IMR-90 (cell line): ENCODE measurements around the gene DNM3. TPM values are rescaled to one million over a fixed set of nuclear protein-coding genes. Genes with fewer than 3 reads are reported as not detected.

ENCODE experiments used
- ATAC-seq: fragments of 200-7000 bp; cut with Tn5 transposase; 2 replicates; pipeline ENCODE4 v1.9.1; 2020; ENCODE audit warnings: low read depth, mild to moderate bottlenecking, moderate library complexity
- BruUV-seq: library from RNA; stranded (reverse); fragments of 400-500 nt; replicated peaks from 2 replicates; lab custom pipeline; 2021; lab: Mats Ljungman, UMichigan
- CTCF ChIA-PET: fragments of 300-600 bp; formaldehyde crosslinking; extraction: SDS; loops from one replicate; lab custom pipeline; 2021; ENCODE audit warnings: antibody characterized with exemption; lab: Yijun Ruan, JAX
- POLR2A ChIA-PET: fragments of 300-600 bp; sonication (Branson Sonifier 250); formaldehyde crosslinking; loops from one replicate; lab custom pipeline; 2022; ENCODE audit warnings: antibody characterized with exemption; ENCODE audit not compliant: unreplicated experiment; lab: Charles Lee
- DNase-seq: peaks from one replicate; pipeline ENCODE4 v3.0.0; 2013
- H2AFZ ChIP-seq: replicated peaks from 2 replicates; pipeline ENCODE3; 2013; ENCODE audit warnings: low read length, mild to moderate bottlenecking; ENCODE audit not compliant: poor library complexity
- H2AK5ac ChIP-seq: 2 replicates; pipeline ENCODE4 v1.6.1; 2013; ENCODE audit warnings: low read depth, low read length, inconsistent platforms
- H2AK9ac ChIP-seq: replicated peaks from 2 replicates; pipeline ENCODE3; 2013; ENCODE audit warnings: mild to moderate bottlenecking, low read depth, low read length, moderate library complexity; ENCODE audit not compliant: poor library complexity
- H2BK120ac ChIP-seq: 2 replicates; pipeline ENCODE4 v1.6.1; 2013; ENCODE audit warnings: low read depth, low read length, inconsistent platforms
- H2BK15ac ChIP-seq: 3 replicates; pipeline ENCODE4 v1.6.1; 2013; ENCODE audit warnings: low read depth, low read length, inconsistent platforms
- H2BK20ac ChIP-seq: 2 replicates; pipeline ENCODE4 v1.6.1; 2013; ENCODE audit warnings: low read depth, mild to moderate bottlenecking, inconsistent platforms, low read length, moderate library complexity
- H2BK5ac ChIP-seq: 2 replicates; pipeline ENCODE4 v1.6.1; 2013; ENCODE audit warnings: mild to moderate bottlenecking, low read depth, low read length, inconsistent platforms; ENCODE audit not compliant: poor library complexity, severe bottlenecking
- H3K14ac ChIP-seq: replicated peaks from 2 replicates; pipeline ENCODE4 v1.6.1; 2013; ENCODE audit warnings: low read depth, low read length, inconsistent platforms
- H3K18ac ChIP-seq: 2 replicates; pipeline ENCODE4 v1.6.1; 2013; ENCODE audit warnings: low read depth, low read length, control low read depth
- H3K23ac ChIP-seq: 2 replicates; pipeline ENCODE4 v1.6.1; 2013; ENCODE audit warnings: low read depth, low read length, inconsistent platforms
- H3K27ac ChIP-seq: 2 replicates; pipeline ENCODE4 v1.5.1; 2013; ENCODE audit warnings: mild to moderate bottlenecking, control low read depth, low read length; ENCODE audit not compliant: insufficient read depth
- H3K27me3 ChIP-seq: 2 replicates; pipeline ENCODE4 v1.6.1; 2013; ENCODE audit warnings: low read length; ENCODE audit not compliant: control insufficient read depth, insufficient read depth
- H3K36me3 ChIP-seq: 2 replicates; pipeline ENCODE4 v1.6.1; 2013; ENCODE audit warnings: low read length, mixed read lengths; ENCODE audit not compliant: control insufficient read depth, insufficient read depth
- H3K4ac ChIP-seq: 2 replicates; pipeline ENCODE4 v1.6.1; 2013; ENCODE audit warnings: low read depth, low read length, inconsistent platforms
- H3K4me1 ChIP-seq: 2 replicates; pipeline ENCODE4 v1.6.1; 2013; ENCODE audit warnings: low read length, mixed read lengths; ENCODE audit not compliant: control insufficient read depth, insufficient read depth
- H3K4me2 ChIP-seq: 2 replicates; pipeline ENCODE4 v1.6.1; 2013; ENCODE audit warnings: low read depth, mild to moderate bottlenecking, control low read depth, low read length, moderate library complexity
- H3K4me3 ChIP-seq: 2 replicates; pipeline ENCODE4 v1.5.1; 2013; ENCODE audit warnings: low read depth, mild to moderate bottlenecking, control low read depth, low read length, moderate library complexity; ENCODE audit not compliant: insufficient read depth
- H3K56ac ChIP-seq: 2 replicates; pipeline ENCODE4 v1.6.1; 2013; ENCODE audit warnings: low read length, inconsistent platforms; ENCODE audit not compliant: insufficient read depth; ENCODE audit errors: extremely low read depth
- H3K79me1 ChIP-seq, 2 experiments: 2 replicates each; pipeline ENCODE4 v1.6.1; 2013; ENCODE audit warnings: low read length in 2 of 2, inconsistent platforms in 1 of 2, low read depth in 1 of 2
- H3K9ac ChIP-seq: 2 replicates; pipeline ENCODE4 v1.6.1; 2013; ENCODE audit warnings: low read depth, low read length, control low read depth
- H3K9me1 ChIP-seq: 2 replicates; pipeline ENCODE4 v1.6.1; 2013; ENCODE audit warnings: low read length, inconsistent platforms; ENCODE audit not compliant: insufficient read depth
- H3K9me3 ChIP-seq: 2 replicates; pipeline ENCODE4 v1.6.1; 2013; ENCODE audit warnings: low read length; ENCODE audit not compliant: control insufficient read depth, insufficient read depth
- H4K20me1 ChIP-seq: 2 replicates; pipeline ENCODE4 v1.6.1; 2013; ENCODE audit warnings: low read length, inconsistent platforms; ENCODE audit not compliant: insufficient read depth
- H4K5ac ChIP-seq: 2 replicates; pipeline ENCODE4 v1.6.1; 2013; ENCODE audit warnings: mild to moderate bottlenecking, low read depth, low read length, control low read depth
- H4K8ac ChIP-seq, 2 experiments: 2 replicates each; pipeline ENCODE4 v1.6.1; 2013; ENCODE audit warnings: low read depth in 2 of 2, low read length in 2 of 2, control low read depth in 1 of 2, inconsistent platforms in 1 of 2
- H4K91ac ChIP-seq: 2 replicates; pipeline ENCODE4 v1.6.1; 2013; ENCODE audit warnings: low read depth, low read length, inconsistent platforms; ENCODE audit not compliant: insufficient read depth
- BHLHE40 ChIP-seq: fragments of 150-350 bp; IDR thresholded peaks from 2 replicates; pipeline ENCODE4 v1.6.1; 2016; ENCODE audit warnings: mild to moderate bottlenecking, low read depth, low read length
- CEBPB ChIP-seq: IDR thresholded peaks from 2 replicates; pipeline ENCODE4 v1.6.1; 2012; ENCODE audit warnings: low read depth, low read length, improper control_type of control experiment
- CHD1 ChIP-seq: IDR thresholded peaks from 2 replicates; pipeline ENCODE4 v1.6.1; 2012; ENCODE audit warnings: low read depth, low read length, improper control_type of control experiment
- FOS ChIP-seq: fragments of 150-350 bp; IDR thresholded peaks from 2 replicates; pipeline ENCODE4 v1.6.1; 2016; ENCODE audit warnings: low read depth, low read length
- MAFK ChIP-seq: IDR thresholded peaks from 2 replicates; pipeline ENCODE4 v1.6.1; 2012; ENCODE audit warnings: low read depth, low read length, improper control_type of control experiment
- MAZ ChIP-seq: IDR thresholded peaks from 2 replicates; pipeline ENCODE4 v1.6.1; 2012; ENCODE audit warnings: low read depth, mild to moderate bottlenecking, low read length, improper control_type of control experiment, moderate library complexity, borderline replicate concordance
- MXI1 ChIP-seq: IDR thresholded peaks from 2 replicates; pipeline ENCODE4 v1.6.1; 2012; ENCODE audit warnings: low read depth, mild to moderate bottlenecking, low read length, moderate library complexity, borderline replicate concordance
- NFE2L2 ChIP-seq: fragments of 150-350 bp; IDR thresholded peaks from 2 replicates; pipeline ENCODE4 v1.6.1; 2016; ENCODE audit warnings: low read depth, mild to moderate bottlenecking, low read length
- POLR2A ChIP-seq: IDR thresholded peaks from 2 replicates; pipeline ENCODE4 v1.6.1; 2012; ENCODE audit warnings: mild to moderate bottlenecking, low read depth, low read length
- RAD21 ChIP-seq: IDR thresholded peaks from 2 replicates; pipeline ENCODE4 v1.6.1; 2012; ENCODE audit warnings: low read length, improper control_type of control experiment
- RCOR1 ChIP-seq: IDR thresholded peaks from 2 replicates; pipeline ENCODE4 v1.6.1; 2012; ENCODE audit warnings: mild to moderate bottlenecking, low read length, improper control_type of control experiment; ENCODE audit not compliant: insufficient replicate concordance
- RFX5 ChIP-seq: IDR thresholded peaks from 2 replicates; pipeline ENCODE4 v1.8.0; 2012; ENCODE audit warnings: low read depth, mild to moderate bottlenecking, low read length, moderate library complexity
- SMC3 ChIP-seq: fragments of 150-350 bp; IDR thresholded peaks from 2 replicates; pipeline ENCODE4 v1.6.1; 2016; ENCODE audit warnings: low read depth, mild to moderate bottlenecking, antibody characterized with exemption, low read length, moderate library complexity
- USF2 ChIP-seq: fragments of 150-350 bp; IDR thresholded peaks from 2 replicates; pipeline ENCODE4 v1.6.1; 2017; ENCODE audit warnings: mild to moderate bottlenecking, antibody characterized with exemption, low read length, low read depth
- WGBS, 2 experiments: methylation state at CpG; one replicate each; pipeline versions ENCODE4 v1.1.5 to v1.1.7; 2013; ENCODE audit warnings: missing lambda C conversion rate in 2 of 2; ENCODE audit not compliant: insufficient read length in 1 of 2; ENCODE audit errors: extremely low coverage in 2 of 2; 5-methylcytosine and 5-hydroxymethylcytosine counted together
- dilution Hi-C: fragments of 300-500 bp; cut with HindIII; formaldehyde crosslinking; loops from one replicate; pipeline ENCODE4 v1.14.3; 2018; ENCODE audit warnings: low sequenced_read_pairs; ENCODE audit not compliant: unreplicated experiment
- in situ Hi-C: fragments of 300-500 bp; cut with MboI; formaldehyde crosslinking; loops from 3 replicates; pipeline ENCODE4 v1.14.3; 2019; ENCODE audit warnings: low sequenced_read_pairs, inconsistent platforms, mixed read lengths
- intact Hi-C: fragments of 100-400 bp; cut with micrococcal nuclease; formaldehyde crosslinking; loops from 2 replicates; pipeline ENCODE4 v1.10.0; 2022
- polyA plus RNA-seq, 3 experiments: library from polyadenylated mRNA; depleted of rRNA; stranded (reverse); fragments of >200 nt; gene quantifications; 2 replicates each; pipeline ENCODE4 v1.2.3, GENCODE V29; 2012; ENCODE audit warnings: low replicate concordance in 1 of 3
- total RNA-seq: library from RNA; depleted of rRNA; stranded (reverse); fragments of >200 nt; gene quantifications from 2 replicates; pipeline ENCODE4 v1.2.3, GENCODE V29; 2012
- TF ChIP-seq, protein P1 (sequence below): conservative IDR thresholded peaks from 2 replicates; pipeline ENCODE4 v1.5.1; 2012; ENCODE audit warnings: mild to moderate bottlenecking, low read depth, low read length, improper control_type of control experiment
- TF ChIP-seq, protein P2 (sequence below): fragments of 150-350 bp; IDR thresholded peaks from 2 replicates; pipeline ENCODE4 v1.6.1; 2016; ENCODE audit warnings: low read depth, mild to moderate bottlenecking, low read length, moderate library complexity, borderline replicate concordance

The DNM3 gene
- total and polyA plus RNA-seq, 2 of the 4 experiments (the other 2 are of a cell fraction): 0.36 TPM

GRCh38 chr1:171994293-171994692, 153.0 kb downstream of the DNM3 start:
- no peaks in the 10 kb centered on the region for H3K36me3 ChIP-seq
- ATAC-seq (no peak), DNase-seq (no peak)
- no peak overlapping the region for H4K5ac ChIP-seq
- intact Hi-C loops (no loop called here), in situ Hi-C loops (no loop called here), dilution Hi-C loops (no loop called here)
- H3K4me2 ChIP-seq: no peak overlapping the region
- H3K9ac ChIP-seq: no peak overlapping the region
- H2BK120ac ChIP-seq: no peak overlapping the region
- no peak overlapping the region for H3K27ac ChIP-seq
- no peak overlapping the region for H3K23ac ChIP-seq
- H3K79me1 ChIP-seq: no peaks in the 10 kb centered on the region
- no peak overlapping the region for H2BK5ac ChIP-seq
- no peak overlapping the region for H4K8ac ChIP-seq
- H3K18ac ChIP-seq: no peak overlapping the region
- BruUV-seq: no TSS peak
- no peak overlapping the region for H3K14ac ChIP-seq
- ChIA-PET POLR2A (no interaction called here), CTCF (interaction anchor here (1.1 kb wide), 1 partner anchor 8 kb away, joined by 3 read pairs; no protein-coding TSS in a partner anchor)
- H2AK5ac ChIP-seq: no peak overlapping the region
- no peak overlapping the region for H3K56ac ChIP-seq
- WGBS, 2 experiments: no CpG with 5 or more reads among the region's 2 CpGs
- no peak overlapping the region for H3K4me3 ChIP-seq
- no peak overlapping the region for H2BK20ac ChIP-seq
- H2BK15ac ChIP-seq: no peak overlapping the region
- H3K4me1 ChIP-seq: no peaks in the 10 kb centered on the region
- H2AK9ac ChIP-seq: no peak overlapping the region
- H2AFZ ChIP-seq: no peak overlapping the region
- peaks cover 2% of the 10 kb centered on the region; the same call in 1 of the 2 replicates for H3K27me3 ChIP-seq
- H4K20me1 ChIP-seq: no peaks in the 10 kb centered on the region
- no peaks in the 10 kb centered on the region for H3K9me3 ChIP-seq
- no peak for TF ChIP-seq FOS
- TF ChIP-seq, protein P1, sequence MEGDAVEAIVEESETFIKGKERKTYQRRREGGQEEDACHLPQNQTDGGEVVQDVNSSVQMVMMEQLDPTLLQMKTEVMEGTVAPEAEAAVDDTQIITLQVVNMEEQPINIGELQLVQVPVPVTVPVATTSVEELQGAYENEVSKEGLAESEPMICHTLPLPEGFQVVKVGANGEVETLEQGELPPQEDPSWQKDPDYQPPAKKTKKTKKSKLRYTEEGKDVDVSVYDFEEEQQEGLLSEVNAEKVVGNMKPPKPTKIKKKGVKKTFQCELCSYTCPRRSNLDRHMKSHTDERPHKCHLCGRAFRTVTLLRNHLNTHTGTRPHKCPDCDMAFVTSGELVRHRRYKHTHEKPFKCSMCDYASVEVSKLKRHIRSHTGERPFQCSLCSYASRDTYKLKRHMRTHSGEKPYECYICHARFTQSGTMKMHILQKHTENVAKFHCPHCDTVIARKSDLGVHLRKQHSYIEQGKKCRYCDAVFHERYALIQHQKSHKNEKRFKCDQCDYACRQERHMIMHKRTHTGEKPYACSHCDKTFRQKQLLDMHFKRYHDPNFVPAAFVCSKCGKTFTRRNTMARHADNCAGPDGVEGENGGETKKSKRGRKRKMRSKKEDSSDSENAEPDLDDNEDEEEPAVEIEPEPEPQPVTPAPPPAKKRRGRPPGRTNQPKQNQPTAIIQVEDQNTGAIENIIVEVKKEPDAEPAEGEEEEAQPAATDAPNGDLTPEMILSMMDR: no peak
- TF ChIP-seq RAD21: no peak
- no peak for TF ChIP-seq NFE2L2
- TF ChIP-seq USF2: no peak
- TF ChIP-seq, protein P2, sequence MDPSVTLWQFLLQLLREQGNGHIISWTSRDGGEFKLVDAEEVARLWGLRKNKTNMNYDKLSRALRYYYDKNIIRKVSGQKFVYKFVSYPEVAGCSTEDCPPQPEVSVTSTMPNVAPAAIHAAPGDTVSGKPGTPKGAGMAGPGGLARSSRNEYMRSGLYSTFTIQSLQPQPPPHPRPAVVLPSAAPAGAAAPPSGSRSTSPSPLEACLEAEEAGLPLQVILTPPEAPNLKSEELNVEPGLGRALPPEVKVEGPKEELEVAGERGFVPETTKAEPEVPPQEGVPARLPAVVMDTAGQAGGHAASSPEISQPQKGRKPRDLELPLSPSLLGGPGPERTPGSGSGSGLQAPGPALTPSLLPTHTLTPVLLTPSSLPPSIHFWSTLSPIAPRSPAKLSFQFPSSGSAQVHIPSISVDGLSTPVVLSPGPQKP: no peak
- TF ChIP-seq BHLHE40: no peak
- TF ChIP-seq MXI1: no peak
- no peak for TF ChIP-seq CHD1
- no peak for TF ChIP-seq MAFK
- no peak for TF ChIP-seq POLR2A
- no peak for TF ChIP-seq SMC3
- TF ChIP-seq CEBPB: no peak
- no peak for TF ChIP-seq MAZ
- no peak for TF ChIP-seq RCOR1
- no peak for TF ChIP-seq RFX5
- no peak overlapping the region for H3K4ac ChIP-seq
- H3K9me1 ChIP-seq: no peaks in the 10 kb centered on the region
- no peak overlapping the region for H4K91ac ChIP-seq
